Head of caudate nucleus (tissue), 42 donors: ENCODE data around the gene GATA5.
"Not testable (repeated sequence)": the region's sequence is repeated elsewhere in the genome, so short reads cannot be mapped to it uniquely, and the experiment has no call there.

ENCODE experiments used
- DNase-seq, 42 donors: peaks; one replicate each; pipeline versions ENCODE4 v3.0.0 to v3.0.0-alpha.2; 2020 to 2021; ENCODE audit warnings: mixed read lengths in 7 of 42
- intact Hi-C: fragments of 100-400 bp; cut with DNase I; formaldehyde crosslinking; loops from one replicate; pipeline ENCODE4 v1.15.0; 2022

The GATA5 gene

DNA sequence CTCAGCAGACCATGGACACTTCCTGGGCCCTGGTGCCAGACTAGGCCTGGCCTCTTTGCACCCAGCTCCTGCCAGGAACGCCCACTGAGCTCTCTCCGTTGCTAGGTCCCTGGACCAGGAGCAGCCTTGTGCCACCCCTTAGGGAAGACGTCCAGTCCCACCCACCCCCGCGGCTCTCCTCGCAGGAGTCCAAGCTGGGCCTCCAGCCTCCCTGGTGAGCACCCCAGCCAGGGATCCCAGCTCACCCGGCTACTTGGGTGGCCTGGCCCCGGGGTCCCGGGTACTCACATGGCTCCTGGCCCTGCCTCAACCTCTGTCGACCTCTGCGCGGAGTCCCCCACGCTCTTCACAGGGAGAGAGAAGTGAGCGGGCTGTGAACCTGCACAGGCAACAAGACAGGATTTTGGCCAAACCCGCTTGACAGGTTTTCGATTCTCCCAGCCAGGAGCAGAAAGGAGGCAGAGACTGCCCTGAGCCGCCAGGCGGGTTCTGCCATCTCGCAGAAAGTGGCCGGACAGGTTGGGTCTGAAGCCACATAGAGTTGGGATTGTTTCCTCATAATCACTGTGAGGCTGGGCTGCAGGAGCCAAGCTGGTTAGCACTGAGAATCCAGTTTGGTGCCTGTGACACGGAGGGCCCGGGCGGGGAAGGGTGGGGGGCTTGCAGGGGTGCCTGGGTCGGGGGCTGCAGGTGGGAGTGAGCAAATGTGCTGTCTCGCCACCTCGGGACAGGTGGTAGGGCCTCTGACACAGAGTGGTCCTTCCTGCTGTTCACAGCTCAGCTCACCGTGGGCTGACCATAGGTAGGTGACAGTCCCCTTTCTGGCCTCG is 48.4 kb downstream of the GATA5 start, which contains the start of gene RBBP8NL:
TSS of gene RBBP8NL (minus strand) at position 368 of the 830 bp plus-strand sequence. CDS start 7,892 bp downstream, outside the sequence.
- no peak for DNase-seq
- intact Hi-C loops = no loop called here

- DNase-seq = no peak
- intact Hi-C loops = no loop called here
These were observed 49.1 kb downstream of the GATA5 start for GRCh38 chr20:62426699-62427131.

DNA sequence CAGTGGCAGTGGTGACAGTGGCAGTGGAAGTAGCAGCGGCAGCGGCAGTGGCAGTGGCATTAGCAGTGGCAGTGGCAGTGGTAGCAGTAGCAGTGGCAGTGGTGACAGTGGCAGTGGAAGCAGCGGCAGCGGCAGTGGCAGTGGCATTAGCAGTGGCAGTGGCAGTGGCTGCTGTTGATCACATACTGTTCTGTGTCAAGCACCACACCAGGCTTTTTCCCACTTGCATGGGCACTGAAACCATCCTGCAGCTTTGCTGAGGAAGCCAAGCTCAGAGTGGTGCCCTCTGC is 49.8 kb downstream of the GATA5 start:
- DNase-seq, intact Hi-C loops: not testable (repeated sequence)

DNA sequence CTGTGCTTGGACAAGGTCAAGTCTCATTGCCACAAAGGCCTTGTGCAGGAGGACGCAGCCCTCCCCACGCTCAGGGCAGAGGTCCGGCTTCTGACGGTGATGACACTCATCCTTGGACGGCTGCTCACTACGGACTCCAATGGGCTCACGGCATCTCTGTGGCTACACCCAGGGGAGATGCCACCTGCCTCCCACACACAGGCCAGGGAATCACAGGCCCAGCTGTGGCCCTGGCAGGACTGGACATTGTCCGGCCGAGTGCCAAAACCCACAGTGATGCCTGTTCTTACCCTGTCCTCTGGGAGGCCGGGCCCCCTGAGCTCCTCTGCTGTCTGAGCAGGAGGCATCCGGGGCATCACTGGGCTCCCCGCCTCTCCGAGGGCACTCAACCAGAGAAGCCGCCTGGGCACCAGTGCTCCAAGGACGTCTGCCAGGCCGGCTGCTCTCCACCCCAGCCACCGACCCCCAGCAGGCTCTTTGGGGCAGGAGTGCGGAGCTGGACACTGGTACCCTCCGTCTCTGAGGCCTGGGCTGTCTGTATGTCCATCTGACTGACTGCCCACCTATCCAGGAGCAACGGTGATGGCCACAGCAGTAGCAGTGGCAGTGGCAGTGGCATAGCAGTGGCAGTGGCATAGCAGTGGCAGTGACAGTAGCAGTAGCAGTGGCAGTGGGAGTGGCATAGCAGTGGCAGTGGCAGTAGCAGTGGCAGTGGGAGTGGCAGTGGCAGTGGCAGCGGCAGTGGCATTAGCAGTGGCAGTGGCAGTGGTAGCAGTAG is 50.3 kb downstream of the GATA5 start:
- DNase-seq = no peak
- intact Hi-C loops = no loop called here

DNA sequence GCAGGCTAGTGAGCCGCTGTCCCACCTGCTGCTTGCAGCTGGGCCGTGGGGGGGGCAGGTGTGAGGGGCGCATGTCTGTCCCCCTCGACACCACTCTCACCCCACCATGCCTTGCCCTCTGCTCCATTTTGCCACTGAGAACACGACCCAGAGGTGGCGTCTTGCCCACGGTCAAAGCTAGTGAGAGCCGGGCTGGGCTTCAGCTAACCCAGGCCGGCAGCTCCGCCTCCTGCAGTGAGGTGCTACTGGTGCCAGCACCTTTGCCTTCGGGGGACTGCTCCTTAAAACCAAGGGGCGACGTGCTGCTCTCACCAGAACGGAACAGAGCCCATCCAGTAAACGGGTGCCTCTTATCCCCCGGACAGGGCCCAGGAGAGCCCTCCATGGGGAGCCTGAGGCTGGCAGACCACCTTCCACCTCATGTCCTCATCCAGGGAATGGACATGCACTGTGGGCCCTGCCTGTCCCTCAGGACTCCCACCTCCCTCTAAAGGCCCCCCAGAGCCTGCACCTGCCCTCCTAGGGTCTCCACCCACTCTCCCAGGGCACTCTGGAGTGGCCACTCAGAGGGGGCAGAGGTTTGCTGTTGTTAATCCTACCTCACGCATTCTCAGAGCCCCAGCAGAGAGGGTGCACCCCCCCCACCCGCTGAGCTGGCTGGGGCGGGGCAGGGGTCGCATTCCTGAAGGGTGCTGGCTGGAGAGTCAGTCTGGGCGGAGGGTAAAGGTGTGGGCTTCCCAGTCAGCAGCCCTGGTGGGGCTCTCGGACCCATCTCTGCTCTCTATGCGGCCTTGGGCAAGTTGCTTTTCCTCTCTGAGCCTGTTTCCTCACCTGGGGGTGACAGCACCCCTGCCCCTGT is 51.3 kb downstream of the GATA5 start:
- intact Hi-C loops = no loop called here
- no peak for DNase-seq

GRCh38 chr20:62423326-62423706 is 52.5 kb downstream of the GATA5 start:
- no peak for DNase-seq
- intact Hi-C loops = no loop called here

GRCh38 chr20:62422636-62423325 is 53.0 kb downstream of the GATA5 start:
- no peak for DNase-seq
- intact Hi-C loops = no loop called here

DNA sequence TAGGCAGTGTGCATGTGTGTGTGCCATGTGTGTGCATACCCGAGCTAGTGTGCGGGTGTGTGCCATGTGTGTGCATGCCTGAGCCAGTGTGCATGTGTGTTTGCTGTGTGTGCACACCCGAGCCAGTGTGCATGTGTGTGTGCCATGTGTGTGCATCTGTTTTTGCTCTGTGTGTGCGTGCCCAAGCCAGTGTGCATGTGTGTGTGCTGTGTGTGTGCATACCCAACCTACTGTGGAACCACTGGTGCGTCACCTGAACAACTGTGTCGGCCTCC is 54.1 kb downstream of the GATA5 start:
- intact Hi-C loops = no loop called here
- DNase-seq = no peak

- intact Hi-C loops = no loop called here
- DNase-seq = no peak
These were observed 54.7 kb downstream of the GATA5 start for GRCh38 chr20:62420846-62421715.

DNA sequence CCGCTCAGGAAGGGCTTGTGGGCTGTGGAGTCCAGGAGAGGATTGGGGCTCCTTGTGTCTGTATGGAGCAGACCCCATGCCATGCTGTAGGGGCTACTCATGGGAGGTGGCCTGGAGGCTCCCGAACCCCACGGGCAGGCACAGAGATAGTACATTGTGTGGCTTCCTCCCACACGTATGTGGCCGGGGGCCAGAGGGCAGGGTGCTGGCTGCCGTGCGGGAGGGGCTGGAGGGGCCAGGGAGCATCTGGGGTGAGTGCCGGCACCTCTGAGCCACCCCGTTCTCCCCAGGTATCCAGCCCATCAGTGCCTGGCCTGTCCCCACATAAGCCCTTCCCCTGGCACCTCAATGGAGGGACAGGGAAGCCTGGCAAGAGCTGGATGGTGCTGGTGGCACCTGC is 56.0 kb downstream of the GATA5 start:
- intact Hi-C loops = no loop called here
- no peak for DNase-seq

GRCh38 chr20:62418709-62419487 is 56.9 kb downstream of the GATA5 start:
- no peak for DNase-seq
- intact Hi-C loops = no loop called here

- DNase-seq = no peak
- intact Hi-C loops = no loop called here
These were observed 57.6 kb downstream of the GATA5 start for GRCh38 chr20:62417981-62418708.

DNA sequence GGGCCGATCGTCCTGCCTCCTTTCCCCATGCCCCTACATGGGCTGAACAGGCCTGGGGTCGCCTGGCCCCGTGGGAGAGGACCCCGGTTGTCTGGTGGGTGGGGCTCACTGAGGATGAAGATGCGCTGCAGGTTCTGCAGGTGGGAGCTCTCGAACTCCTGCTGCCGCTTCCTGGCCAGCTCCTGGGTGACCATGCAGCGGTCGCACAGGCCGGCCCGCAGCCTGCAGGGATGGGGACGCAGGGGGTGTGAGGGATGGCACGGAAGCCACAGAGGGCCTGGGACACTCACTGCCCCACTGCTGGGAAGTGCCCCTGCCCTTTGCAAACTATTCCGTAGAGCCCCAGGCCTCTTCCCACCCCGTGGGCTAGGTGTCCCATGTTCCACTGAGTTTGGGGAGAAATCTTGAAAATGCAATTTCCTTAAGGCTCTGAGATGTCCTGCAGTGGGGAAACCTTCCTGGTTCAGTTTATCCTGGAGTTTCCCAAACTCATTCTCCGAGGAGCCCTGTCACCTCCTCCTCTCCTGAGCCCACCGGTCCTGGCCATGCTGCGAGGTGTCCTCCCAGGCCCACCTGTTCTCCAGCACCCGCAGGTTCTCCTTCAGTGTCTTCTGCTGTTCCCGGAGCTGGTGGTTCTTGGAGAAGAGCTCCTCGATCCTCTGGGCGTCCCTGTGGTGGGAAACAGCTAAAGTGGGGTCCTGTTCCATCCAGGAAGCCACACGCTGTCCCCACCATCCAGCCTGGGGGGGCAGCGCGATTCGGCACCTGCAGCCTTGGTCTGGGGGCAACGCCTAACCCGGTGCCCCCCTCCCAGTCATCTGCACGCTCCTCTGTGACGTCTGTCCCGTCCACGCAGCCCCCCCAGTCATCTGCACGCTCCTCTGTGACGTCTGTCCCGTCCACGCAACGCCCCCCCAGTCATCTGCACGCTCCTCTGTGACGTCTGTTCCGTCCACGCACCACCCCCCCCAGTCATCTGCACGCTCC is 58.9 kb downstream of the GATA5 start:
- intact Hi-C loops = no loop called here
- no peak for DNase-seq

- intact Hi-C loops = no loop called here
- DNase-seq = no peak
These were observed 60.3 kb downstream of the GATA5 start for GRCh38 chr20:62415354-62416111.

GRCh38 chr20:62413896-62414481 is 61.8 kb downstream of the GATA5 start:
- intact Hi-C loops = no loop called here

More at GRCh38 chr20:62413896-62414481, 61.8 kb downstream of the GATA5 start:
- DNase-seq = no peak
